ENCODE data around the gene EIF4EBP2.

EIF4EBP2 gene

DNA sequence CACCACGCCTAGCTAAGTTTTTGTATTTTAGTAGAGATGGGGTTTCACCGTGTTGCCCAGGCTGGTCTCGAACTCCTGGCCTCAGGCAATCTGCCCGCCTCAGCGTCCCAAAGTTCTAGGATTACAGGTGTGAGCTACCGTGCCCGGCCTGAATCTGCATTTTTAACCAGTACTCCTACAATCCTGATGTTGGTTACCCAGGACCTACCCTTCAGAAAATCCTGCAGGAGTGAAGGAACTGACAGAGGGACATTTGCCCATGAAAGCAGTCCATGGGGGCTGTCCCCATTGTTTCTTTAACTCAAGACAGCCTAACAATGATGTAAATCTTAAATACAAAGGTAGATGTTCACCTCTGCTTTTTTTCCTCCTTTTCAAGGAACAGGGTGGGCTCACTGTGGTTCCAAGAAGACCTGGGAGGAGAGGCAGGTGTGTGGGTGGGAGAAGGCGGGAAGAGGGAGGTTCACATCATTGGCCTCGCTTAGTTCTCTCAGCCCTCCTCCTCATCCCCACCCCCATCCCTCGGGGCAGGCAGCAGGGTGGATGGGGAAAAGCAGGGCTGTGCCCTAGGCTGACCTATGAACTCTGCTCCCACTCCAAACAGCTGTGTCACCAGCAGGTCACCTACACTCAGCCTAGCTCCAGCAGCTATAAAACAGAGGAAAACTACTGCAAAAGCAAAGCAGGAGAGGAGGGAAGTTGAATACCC is 35.0 kb upstream of the EIF4EBP2 start:
- TF ChIP-seq, protein P1, sequence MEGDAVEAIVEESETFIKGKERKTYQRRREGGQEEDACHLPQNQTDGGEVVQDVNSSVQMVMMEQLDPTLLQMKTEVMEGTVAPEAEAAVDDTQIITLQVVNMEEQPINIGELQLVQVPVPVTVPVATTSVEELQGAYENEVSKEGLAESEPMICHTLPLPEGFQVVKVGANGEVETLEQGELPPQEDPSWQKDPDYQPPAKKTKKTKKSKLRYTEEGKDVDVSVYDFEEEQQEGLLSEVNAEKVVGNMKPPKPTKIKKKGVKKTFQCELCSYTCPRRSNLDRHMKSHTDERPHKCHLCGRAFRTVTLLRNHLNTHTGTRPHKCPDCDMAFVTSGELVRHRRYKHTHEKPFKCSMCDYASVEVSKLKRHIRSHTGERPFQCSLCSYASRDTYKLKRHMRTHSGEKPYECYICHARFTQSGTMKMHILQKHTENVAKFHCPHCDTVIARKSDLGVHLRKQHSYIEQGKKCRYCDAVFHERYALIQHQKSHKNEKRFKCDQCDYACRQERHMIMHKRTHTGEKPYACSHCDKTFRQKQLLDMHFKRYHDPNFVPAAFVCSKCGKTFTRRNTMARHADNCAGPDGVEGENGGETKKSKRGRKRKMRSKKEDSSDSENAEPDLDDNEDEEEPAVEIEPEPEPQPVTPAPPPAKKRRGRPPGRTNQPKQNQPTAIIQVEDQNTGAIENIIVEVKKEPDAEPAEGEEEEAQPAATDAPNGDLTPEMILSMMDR (IDR thresholded peaks at IDR 0.05; ENCODE audit: low read depth, low read length): no peak
- in situ Hi-C loops (cut with HindIII; ENCODE audit: low sequenced_read_pairs): no loop called here
- no peak overlapping the region for H3K4me3 ChIP-seq (ENCODE audit: low read depth, low read length)
- DNase-seq (ENCODE audit: low read depth, low spot score): no peak

DNA sequence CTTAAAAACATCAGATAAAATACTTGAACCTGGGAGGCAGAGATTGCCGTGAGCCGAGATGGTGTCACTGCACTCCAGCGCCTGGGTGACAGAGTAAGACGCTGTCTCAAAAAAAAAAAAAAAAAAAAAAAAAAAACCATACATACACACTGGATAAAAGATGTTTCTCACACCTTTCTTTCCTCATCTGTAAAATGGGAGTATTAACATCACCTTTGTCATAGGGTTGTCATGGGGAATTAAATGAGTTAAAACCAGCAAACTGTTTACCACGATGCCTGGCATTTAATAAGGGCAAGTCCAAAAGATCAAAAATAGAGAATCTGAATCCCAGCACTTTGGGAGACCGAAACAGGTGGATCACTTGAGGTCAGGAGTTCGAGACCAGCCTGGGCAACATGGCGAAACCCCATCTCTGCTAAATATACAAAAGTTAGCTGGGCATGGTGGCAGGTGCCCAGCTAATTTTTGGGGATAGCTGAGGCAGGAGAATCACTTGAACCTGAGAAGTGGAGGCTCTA is 34.4 kb upstream of the EIF4EBP2 start:
- in situ Hi-C loops (cut with HindIII; ENCODE audit: low sequenced_read_pairs): no loop called here
- no peak for DNase-seq (ENCODE audit: low read depth, low spot score)
- TF ChIP-seq, protein P1 (IDR thresholded peaks at IDR 0.05; ENCODE audit: low read depth, low read length): no peak
- H3K4me3 ChIP-seq (ENCODE audit: low read depth, low read length): no peak overlapping the region

DNA sequence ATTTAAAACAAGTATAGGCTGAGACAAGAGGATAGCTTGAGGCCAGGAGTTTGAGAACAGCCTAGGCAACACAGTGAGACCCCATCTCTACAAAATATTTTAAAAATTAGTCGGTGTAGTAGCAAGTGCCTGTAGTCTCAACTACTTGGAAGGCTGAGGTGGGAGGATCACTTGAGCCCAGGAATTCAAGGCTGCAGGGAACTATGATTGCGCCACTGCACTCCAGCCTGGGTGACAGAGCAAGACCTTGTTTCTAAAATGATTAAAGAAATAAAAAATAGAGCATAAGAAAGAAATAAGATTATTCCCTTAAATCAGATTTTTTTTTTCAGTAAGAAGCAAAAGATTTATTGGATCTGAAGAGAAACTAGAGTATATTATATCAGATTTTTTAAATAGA is 33.2 kb upstream of the EIF4EBP2 start:
- no peak for DNase-seq (ENCODE audit: low read depth, low spot score)
- in situ Hi-C loops (cut with HindIII; ENCODE audit: low sequenced_read_pairs): no loop called here
- no peak overlapping the region for H3K4me3 ChIP-seq (ENCODE audit: low read depth, low read length)
- TF ChIP-seq, protein P1 (IDR thresholded peaks at IDR 0.05; ENCODE audit: low read depth, low read length): no peak

DNA sequence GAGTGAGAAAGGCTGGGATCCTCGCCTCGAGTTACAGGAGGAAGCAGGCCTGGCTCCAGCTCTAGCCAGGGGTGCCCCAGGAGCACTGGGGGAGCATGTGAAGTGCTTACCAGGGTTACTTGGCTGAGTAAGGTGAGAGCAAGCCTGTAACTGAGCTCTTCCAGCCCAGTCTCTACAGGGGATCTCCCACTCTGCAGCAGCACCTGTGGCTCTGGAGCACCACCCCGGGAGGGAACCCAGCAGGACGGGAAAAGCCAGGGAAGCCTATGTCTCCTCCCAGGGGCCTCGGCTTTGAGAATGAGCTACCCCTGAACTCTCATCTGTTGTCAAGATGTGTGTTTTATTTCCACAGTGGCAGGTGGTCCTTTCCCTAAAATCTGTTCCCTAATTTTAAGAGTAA is 32.1 kb upstream of the EIF4EBP2 start:
- DNase-seq (ENCODE audit: low read depth, low spot score): no peak
- TF ChIP-seq, protein P1 (IDR thresholded peaks at IDR 0.05; ENCODE audit: low read depth, low read length): no peak
- in situ Hi-C loops (cut with HindIII; ENCODE audit: low sequenced_read_pairs): no loop called here
- no peak overlapping the region for H3K4me3 ChIP-seq (ENCODE audit: low read depth, low read length)

DNA sequence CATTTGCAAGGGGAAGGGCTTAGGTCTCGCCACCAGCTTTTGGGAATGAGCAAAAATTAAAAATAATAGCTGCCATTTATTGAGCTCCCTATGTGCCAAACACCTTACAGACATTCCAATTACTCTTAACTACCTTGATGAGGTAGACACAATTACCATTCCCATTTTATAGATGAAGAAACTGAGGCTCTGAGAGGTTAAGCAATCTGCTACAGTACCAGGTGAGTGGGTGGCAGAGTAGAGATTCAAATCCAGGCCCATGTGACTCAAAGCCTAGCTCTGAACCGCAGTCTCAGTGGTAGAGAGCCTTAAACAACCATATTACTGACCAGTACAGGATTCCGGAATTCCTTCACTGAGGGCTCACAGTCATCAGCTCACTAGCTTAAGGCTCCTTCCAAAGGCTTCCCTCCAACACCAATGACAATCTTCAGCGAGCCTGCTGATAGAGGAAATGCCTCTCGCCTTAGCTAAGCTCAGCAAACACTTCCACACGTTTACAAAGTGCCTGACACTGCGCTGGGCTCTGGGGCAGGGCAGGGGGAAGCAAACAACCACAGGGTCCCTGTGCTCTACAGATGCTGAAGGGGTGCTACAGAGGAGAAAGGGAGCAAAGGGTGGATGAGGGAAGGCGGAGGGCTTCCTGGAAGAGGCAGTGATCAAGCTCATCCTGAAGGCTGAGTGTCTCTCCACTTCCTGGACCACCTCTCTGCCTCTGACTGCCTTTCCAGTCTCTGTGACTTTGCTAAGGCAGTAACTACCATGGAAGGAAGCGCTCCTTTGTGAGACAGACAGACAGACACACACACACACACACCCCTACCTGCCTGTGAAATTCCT is 28.9 kb upstream of the EIF4EBP2 start:
- in situ Hi-C loops (cut with HindIII; ENCODE audit: low sequenced_read_pairs): no loop called here
- H3K4me3 ChIP-seq (ENCODE audit: low read depth, low read length): no peak overlapping the region
- DNase-seq (ENCODE audit: low read depth, low spot score): peak; percentile 60
- TF ChIP-seq, protein P1 (IDR thresholded peaks at IDR 0.05; ENCODE audit: low read depth, low read length): no peak

DNA sequence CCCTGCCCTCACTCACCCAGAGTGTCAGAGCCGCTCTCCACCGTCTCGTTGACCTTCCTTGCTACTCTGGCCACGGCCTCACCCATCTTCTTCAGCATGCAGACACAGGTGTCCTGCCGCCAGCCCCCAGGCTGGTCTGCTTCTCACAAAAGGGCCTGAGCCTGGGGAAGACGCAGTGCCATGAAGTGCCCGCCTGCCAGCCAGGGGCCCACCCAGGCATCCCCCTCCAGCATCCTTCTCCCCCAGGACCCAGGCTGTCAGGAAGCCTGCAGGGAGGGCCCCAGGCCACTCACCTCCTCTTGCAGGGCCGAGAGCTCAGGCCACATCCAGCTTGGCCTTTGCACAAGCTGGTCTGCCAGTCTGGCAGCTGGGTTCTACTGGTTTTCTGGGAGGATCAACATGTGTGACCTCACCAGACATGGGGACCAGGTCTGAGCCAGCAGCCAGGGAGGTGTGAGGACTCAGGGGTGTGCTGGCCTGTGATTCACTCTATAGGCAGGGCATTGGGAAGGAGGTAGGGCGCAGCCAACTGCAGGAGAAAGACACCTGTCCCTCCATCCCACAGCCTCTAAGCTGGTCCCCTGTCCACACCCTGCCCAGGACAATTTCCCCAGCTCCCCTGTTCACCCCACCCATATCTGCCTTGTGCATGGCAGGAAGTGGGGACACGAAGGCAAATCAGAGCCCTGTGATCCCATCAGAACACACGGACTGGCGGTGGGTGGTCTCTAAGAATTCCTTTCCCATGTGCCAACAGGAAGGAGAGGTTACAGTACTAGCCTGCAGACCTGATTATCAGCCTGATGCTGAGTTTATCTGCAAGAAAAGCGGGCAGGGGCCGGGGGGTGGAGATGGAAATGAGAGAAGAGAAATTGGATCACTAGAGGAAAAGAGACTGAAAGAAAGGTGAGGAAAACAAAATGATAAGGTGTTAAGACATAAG is 27.2 kb upstream of the EIF4EBP2 start:
- in situ Hi-C loops (cut with HindIII; ENCODE audit: low sequenced_read_pairs): no loop called here
- TF ChIP-seq, protein P1 (IDR thresholded peaks at IDR 0.05; ENCODE audit: low read depth, low read length): no peak
- DNase-seq (ENCODE audit: low read depth, low spot score): no peak
- no peak overlapping the region for H3K4me3 ChIP-seq (ENCODE audit: low read depth, low read length)
